WTC11 (cell line): Measurements from ENCODE around the gene MSL1.

Source experiments
- IRF2 ChIP-seq: sonication (generic); formaldehyde crosslinking; IDR thresholded peaks from 2 replicates; pipeline ENCODE4 v1.8.0; 2022; ENCODE audit warnings: low read depth, missing genetic modification reagents, borderline replicate concordance
- MXD4 ChIP-seq: fragments of 250-450 bp; sonication (Bioruptor Pico); IDR thresholded peaks from 2 replicates; pipeline ENCODE4 v1.8.0; 2021; ENCODE audit warnings: mild to moderate bottlenecking, moderate library complexity, borderline replicate concordance
- RELA ChIP-seq: sonication (generic); formaldehyde crosslinking; IDR thresholded peaks from 2 replicates; pipeline ENCODE4 v1.8.1; 2022; ENCODE audit warnings: missing genetic modification reagents, mild to moderate bottlenecking, borderline replicate concordance
- SP1 ChIP-seq: sonication (generic); formaldehyde crosslinking; conservative IDR thresholded peaks from 2 replicates; pipeline ENCODE4 v1.8.1; 2022; ENCODE audit warnings: missing genetic modification reagents
- TP53 ChIP-seq: sonication (generic); formaldehyde crosslinking; IDR thresholded peaks from 2 replicates; pipeline ENCODE4 v1.8.1; 2023; ENCODE audit warnings: mild to moderate bottlenecking, missing genetic modification reagents
- TF ChIP-seq, protein P1 (sequence below): fragments of 250-450 bp; sonication (Bioruptor Pico); conservative IDR thresholded peaks from 2 replicates; pipeline ENCODE4 v1.9.0; 2021; ENCODE audit warnings: mild to moderate bottlenecking
- TF ChIP-seq, protein P2 (sequence below): fragments of 200-600 bp; IDR thresholded peaks from 2 replicates; pipeline ENCODE4 v1.8.0; 2022; ENCODE audit warnings: antibody characterized with exemption
- TF ChIP-seq, protein P3 (sequence below): sonication (generic); formaldehyde crosslinking; IDR thresholded peaks from 2 replicates; pipeline ENCODE4 v1.8.0; 2022; ENCODE audit warnings: missing genetic modification reagents

DNA sequence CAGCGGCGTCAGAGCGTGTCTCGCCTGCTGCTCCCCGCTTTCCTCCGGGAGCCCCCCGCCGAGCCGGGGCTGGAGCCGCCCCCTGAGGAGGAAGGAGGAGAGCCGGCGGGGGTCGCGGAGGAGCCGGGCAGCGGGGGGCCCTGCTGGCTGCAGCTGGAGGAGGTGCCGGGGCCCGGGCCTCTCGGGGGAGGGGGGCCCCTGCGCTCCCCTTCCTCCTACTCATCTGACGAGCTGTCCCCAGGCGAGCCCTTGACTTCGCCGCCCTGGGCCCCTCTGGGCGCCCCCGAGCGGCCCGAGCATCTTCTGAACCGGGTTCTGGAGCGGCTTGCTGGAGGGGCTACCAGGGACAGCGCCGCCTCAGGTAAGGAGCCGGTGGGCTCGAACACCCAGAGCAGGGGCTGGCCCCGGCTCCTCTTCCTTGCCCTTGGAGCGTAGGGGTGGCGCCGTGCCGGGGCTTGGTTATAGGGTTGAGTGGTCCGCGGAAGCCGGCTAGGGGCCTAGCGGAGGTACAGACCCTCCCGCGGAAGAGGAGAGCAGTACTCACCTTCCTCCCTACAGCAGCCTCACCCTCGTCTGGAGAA is 56.3 kb downstream of the MSL1 start:
- TF ChIP-seq IRF2 (CRISPR knock-in tag) (no peak), SP1 (CRISPR knock-in tag) (0 out of 2 replicates have a peak, but pooled peaks have one; percentile 27), TP53 (CRISPR knock-in tag) (no peak), MXD4 (CRISPR knock-in tag) (no peak), RELA (CRISPR knock-in tag) (no peak)
- TF ChIP-seq, protein P1, sequence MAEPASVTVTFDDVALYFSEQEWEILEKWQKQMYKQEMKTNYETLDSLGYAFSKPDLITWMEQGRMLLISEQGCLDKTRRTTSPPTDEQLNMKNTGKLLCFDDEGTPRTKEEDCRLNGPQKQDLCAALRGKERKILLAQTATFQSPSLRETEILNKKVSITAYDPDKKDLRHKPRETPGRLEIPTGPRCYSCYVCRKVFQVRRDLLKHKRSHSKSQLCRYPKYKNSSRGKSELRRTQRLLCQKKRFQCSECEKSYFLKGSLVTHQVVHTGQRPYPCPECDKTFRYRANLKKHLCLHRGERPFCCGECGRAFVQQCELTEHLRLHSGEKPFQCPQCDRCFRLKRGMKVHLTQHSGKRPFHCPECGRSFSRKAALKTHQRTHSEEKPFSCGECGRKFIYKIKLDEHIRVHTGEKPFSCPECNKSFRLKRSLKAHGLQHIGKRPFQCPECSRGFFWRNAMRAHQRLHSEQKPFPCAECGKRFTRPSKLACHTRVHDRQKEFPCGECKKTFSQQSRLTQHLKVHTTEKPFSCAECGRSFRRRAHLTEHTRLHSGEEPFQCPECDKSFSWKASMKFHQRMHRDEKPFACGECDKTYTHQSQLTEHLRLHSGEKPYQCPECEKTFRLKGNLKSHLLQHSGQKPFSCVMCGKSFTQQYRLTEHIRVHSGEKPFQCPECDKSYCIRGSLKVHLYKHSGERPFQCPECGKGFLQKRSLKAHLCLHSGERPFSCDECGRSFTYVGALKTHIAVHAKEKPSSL (CRISPR knock-in tag) = no peak
- TF ChIP-seq, protein P2, sequence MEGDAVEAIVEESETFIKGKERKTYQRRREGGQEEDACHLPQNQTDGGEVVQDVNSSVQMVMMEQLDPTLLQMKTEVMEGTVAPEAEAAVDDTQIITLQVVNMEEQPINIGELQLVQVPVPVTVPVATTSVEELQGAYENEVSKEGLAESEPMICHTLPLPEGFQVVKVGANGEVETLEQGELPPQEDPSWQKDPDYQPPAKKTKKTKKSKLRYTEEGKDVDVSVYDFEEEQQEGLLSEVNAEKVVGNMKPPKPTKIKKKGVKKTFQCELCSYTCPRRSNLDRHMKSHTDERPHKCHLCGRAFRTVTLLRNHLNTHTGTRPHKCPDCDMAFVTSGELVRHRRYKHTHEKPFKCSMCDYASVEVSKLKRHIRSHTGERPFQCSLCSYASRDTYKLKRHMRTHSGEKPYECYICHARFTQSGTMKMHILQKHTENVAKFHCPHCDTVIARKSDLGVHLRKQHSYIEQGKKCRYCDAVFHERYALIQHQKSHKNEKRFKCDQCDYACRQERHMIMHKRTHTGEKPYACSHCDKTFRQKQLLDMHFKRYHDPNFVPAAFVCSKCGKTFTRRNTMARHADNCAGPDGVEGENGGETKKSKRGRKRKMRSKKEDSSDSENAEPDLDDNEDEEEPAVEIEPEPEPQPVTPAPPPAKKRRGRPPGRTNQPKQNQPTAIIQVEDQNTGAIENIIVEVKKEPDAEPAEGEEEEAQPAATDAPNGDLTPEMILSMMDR = no peak
- TF ChIP-seq, protein P3, sequence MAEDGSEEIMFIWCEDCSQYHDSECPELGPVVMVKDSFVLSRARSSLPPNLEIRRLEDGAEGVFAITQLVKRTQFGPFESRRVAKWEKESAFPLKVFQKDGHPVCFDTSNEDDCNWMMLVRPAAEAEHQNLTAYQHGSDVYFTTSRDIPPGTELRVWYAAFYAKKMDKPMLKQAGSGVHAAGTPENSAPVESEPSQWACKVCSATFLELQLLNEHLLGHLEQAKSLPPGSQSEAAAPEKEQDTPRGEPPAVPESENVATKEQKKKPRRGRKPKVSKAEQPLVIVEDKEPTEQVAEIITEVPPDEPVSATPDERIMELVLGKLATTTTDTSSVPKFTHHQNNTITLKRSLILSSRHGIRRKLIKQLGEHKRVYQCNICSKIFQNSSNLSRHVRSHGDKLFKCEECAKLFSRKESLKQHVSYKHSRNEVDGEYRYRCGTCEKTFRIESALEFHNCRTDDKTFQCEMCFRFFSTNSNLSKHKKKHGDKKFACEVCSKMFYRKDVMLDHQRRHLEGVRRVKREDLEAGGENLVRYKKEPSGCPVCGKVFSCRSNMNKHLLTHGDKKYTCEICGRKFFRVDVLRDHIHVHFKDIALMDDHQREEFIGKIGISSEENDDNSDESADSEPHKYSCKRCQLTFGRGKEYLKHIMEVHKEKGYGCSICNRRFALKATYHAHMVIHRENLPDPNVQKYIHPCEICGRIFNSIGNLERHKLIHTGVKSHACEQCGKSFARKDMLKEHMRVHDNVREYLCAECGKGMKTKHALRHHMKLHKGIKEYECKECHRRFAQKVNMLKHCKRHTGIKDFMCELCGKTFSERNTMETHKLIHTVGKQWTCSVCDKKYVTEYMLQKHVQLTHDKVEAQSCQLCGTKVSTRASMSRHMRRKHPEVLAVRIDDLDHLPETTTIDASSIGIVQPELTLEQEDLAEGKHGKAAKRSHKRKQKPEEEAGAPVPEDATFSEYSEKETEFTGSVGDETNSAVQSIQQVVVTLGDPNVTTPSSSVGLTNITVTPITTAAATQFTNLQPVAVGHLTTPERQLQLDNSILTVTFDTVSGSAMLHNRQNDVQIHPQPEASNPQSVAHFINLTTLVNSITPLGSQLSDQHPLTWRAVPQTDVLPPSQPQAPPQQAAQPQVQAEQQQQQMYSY (CRISPR knock-in tag) = no peak
